CD4-positive, alpha-beta T cell treated with Interleukin-21 for 1 hour (primary cell): ENCODE measurements around the gene MMRN1.

ENCODE experiments used
- DNase-seq: peaks from one replicate; pipeline ENCODE4 v3.0.0-alpha.2; 2020

MMRN1 gene

GRCh38 chr4:89997171-89997704 is 102.6 kb downstream of the MMRN1 start:
- DNase-seq: no peak

- DNase-seq: no peak
These were observed 103.9 kb downstream of the MMRN1 start for GRCh38 chr4:89998469-89999011.

GRCh38 chr4:90001023-90001422 is 106.4 kb downstream of the MMRN1 start:
- DNase-seq: no peak

GRCh38 chr4:90002441-90003062 is 107.9 kb downstream of the MMRN1 start:
- no peak for DNase-seq
